GM12801 (cell line): ENCODE data around the gene NECAB2.

ENCODE experiments used
- TF ChIP-seq, protein P1 (sequence below): IDR thresholded peaks from one replicate; pipeline ENCODE4 v1.5.1; 2011; ENCODE audit warnings: control low read depth; ENCODE audit not compliant: insufficient read length; ENCODE audit errors: extremely low read depth

Gene NECAB2

DNA sequence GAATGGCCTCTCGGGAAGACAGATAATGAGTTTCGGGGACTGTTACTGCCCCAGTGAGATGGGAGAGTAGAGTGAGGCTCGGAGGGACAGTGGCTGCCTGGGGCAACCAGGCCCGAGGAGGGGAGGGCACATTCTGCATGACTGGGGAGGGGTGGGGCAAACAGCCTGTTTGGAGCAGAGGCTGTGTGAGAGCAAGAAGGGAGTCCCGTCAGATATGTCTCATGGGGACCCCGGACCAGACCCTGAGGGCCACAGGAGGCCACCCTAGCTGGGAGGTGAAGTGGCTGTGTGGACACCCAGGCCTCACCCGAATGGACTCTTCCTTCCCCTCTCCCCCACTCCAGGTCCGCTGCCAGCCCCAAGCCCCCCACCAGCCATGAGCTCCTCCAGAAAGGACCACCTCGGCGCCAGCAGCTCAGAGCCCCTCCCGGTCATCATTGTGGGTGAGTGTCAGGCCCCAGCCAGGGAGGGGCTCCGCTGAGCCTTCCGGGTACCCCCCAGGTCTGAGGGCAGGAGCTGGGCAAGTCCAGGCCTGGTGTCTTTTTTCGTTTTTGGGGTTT, 10.7 kb upstream of the NECAB2 start:
- TF ChIP-seq, protein P1, sequence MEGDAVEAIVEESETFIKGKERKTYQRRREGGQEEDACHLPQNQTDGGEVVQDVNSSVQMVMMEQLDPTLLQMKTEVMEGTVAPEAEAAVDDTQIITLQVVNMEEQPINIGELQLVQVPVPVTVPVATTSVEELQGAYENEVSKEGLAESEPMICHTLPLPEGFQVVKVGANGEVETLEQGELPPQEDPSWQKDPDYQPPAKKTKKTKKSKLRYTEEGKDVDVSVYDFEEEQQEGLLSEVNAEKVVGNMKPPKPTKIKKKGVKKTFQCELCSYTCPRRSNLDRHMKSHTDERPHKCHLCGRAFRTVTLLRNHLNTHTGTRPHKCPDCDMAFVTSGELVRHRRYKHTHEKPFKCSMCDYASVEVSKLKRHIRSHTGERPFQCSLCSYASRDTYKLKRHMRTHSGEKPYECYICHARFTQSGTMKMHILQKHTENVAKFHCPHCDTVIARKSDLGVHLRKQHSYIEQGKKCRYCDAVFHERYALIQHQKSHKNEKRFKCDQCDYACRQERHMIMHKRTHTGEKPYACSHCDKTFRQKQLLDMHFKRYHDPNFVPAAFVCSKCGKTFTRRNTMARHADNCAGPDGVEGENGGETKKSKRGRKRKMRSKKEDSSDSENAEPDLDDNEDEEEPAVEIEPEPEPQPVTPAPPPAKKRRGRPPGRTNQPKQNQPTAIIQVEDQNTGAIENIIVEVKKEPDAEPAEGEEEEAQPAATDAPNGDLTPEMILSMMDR, result no peak

DNA sequence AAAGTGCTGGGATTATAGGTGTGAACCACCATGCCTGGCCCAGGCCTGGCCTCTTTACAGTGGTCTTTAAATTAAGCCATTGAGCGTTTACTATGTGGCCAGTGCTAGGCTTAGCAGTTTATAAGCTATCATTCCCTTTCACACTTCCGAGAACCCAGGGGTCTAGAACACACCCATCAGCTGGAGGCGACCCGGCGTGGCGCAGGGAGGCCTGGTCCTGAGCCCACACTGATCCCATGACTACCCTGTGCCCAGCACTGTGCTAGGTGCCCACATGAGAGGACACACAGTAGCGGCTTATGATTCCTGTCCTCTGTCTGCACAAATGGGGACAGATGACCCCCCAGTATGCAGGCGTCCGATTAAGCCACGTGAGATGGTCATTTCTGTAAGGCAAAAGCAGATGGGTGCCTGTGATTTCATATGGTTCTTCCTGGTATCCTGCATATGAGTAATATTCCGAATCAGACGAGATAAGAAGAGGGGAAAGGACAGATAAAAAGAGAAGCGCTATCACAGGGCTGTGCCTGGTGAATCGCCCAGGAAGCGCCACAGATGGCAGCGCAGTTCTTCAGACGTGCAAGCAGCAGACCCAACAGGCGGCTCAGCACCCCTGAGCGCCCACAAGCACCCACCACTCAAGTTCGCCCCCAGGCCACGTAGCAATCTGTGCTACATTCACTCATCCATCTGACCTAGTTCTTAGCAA, 9.8 kb upstream of the NECAB2 start:
- TF ChIP-seq, protein P1, result no peak

DNA sequence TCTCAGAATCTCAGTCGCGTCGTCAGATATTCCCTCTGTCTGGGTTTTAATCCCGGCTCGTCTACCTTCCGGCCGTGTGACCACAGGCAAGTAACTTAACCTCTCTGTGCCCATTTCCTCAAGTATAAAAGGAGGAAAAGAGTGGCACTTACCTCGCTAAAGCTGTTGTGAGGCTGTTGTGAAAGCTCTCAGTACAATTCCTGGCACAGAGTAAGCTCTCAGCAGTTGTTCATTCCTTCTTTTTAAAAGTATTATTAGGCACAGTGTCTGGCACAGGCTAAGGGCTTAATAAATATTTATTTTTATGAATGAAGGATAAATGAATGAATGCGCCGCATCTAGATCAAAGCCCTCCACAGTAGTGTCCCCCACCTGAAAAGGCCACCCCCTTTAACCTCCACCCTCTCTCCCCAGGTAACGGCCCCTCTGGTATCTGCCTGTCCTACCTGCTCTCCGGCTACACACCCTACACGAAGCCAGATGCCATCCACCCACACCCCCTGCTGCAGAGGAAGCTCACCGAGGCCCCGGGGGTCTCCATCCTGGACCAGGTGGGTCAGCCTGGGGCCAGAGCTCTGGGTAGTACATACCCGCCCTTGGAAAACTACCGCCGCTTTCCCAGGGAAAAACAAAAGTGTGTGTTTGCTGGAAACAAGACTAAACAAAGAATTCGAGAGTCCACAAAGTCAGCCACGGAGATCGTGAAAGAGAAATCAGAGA, 9.0 kb upstream of the NECAB2 start:
- TF ChIP-seq, protein P1, result no peak

DNA sequence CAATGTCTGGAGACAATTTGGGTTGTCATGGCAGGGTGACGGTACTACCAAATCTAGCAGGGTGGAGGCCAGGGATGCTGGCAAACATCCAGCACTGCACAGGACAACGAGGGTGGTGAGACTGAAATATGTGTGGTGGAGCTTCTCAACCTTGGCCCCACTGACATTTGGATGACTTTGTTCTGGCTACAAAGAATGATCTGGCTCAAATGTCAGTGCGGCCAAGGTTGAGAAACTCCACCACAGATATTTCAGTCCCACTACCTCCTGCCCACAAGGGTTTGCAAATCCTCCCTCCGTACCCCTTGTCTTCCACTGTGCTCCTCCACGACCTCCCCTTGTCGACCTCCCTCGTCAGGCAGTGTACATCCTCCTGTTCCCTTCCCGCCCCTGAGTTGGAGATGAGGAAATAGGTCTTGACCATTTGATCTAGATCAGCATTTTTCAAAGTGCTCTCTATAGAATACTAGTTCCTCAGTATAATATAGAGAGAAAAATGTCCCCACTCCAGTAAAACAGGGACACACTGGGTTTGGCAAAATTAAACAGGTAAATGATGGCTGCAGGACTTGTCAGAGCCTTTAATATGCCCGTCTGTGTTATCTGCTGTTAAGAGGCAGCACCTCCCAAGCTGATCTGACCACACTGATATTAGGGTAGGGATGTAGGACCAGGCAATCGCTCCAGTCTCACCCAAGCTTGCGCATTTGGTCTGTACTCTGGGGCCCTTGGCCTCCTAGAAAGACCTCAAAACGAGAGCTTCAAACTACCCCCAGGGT, 8.2 kb upstream of the NECAB2 start:
- TF ChIP-seq, protein P1, result no peak

DNA sequence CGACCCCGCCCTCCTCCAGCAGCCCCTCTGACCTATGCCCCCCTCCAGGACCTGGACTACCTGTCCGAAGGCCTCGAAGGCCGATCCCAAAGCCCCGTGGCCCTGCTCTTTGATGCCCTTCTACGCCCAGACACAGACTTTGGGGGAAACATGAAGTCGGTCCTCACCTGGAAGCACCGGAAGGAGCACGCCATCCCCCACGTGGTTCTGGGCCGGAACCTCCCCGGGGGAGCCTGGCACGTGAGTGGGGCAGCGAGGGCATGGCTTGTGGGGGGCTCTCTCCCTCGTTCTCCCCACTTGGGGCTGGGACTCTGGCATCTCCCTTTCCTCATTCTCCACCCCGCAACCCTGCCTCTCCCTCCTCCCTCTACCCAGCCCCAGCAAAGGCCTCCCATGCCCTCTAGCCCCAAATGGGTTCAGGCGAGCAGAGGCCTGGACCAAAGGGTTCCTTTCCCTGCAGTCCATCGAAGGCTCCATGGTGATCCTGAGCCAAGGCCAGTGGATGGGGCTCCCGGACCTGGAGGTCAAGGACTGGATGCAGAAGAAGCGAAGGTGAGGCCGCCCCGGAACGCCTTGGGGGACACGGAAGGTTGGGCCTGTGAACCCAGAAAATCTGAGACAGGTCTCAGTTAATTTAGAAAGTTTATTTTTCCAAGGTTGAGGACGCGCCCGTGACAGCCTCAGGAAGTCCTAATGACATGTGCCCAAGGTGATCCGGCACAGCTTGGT, 7.4 kb upstream of the NECAB2 start:
- TF ChIP-seq, protein P1, result no peak

DNA sequence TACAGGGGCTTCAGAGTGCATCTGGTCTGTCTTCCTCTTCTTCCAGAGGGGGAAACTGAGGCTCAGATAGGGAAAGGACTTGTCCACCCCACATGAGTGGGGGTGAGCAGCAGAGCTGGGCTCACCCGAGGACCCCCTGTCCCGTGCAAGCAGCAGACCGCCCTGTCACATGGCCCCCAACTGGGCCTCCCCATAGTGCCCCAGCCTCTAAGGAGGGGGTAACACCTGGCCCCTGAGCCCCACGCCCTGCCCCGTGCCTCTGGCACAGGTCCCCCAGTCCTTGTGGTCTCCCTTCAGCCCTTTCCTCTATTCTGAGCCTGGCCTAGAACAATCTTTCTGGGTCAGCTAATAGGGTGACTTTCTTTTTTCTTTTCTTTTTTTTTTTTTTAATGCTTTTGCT, 6.5 kb upstream of the NECAB2 start:
- TF ChIP-seq, protein P1, result no peak
